Karpas-422 (cell line): Measurements from ENCODE around the gene TTYH3. TPM values are rescaled to one million over a fixed set of nuclear protein-coding genes. Genes with fewer than 3 reads are reported as not detected.
A peak's percentile ranks its signal among the peaks of the same experiment; 100 is the strongest.
"Not testable (repeated sequence)": the region's sequence is repeated elsewhere in the genome, so short reads cannot be mapped to it uniquely, and the experiment has no call there.

Source experiments
- DNase-seq: peaks from one replicate; pipeline ENCODE4 v3.0.0-alpha.2; 2015
- H2AFZ ChIP-seq: fragments of 200-600 bp; sonication (generic); 2 replicates; pipeline ENCODE4 v1.6.1; 2014; ENCODE audit warnings: antibody characterized with exemption, low read length, mixed read lengths
- H3K27ac ChIP-seq: fragments of 200-600 bp; sonication (generic); 2 replicates; pipeline ENCODE4 v1.5.1; 2014; ENCODE audit warnings: mild to moderate bottlenecking, low read length, moderate library complexity
- H3K27me3 ChIP-seq: fragments of 200-600 bp; sonication (generic); 2 replicates; pipeline ENCODE4 v1.6.1; 2014; ENCODE audit warnings: low read length, mixed read lengths
- H3K36me3 ChIP-seq: fragments of 200-600 bp; sonication (generic); 2 replicates; pipeline ENCODE4 v1.6.1; 2014; ENCODE audit warnings: low read length, mixed read lengths; ENCODE audit not compliant: insufficient read depth
- H3K4me1 ChIP-seq: fragments of 200-600 bp; sonication (generic); 2 replicates; pipeline ENCODE4 v1.6.1; 2014; ENCODE audit warnings: mild to moderate bottlenecking, low read length, mixed read lengths
- H3K4me2 ChIP-seq: fragments of 200-600 bp; sonication (generic); 2 replicates; pipeline ENCODE4 v1.6.1; 2014; ENCODE audit warnings: low read length, low read depth, mild to moderate bottlenecking; ENCODE audit not compliant: poor library complexity, severe bottlenecking
- H3K4me3 ChIP-seq: fragments of 200-600 bp; sonication (generic); 2 replicates; pipeline ENCODE4 v1.5.1; 2014; ENCODE audit warnings: mild to moderate bottlenecking, antibody characterized with exemption, low read length, mixed read lengths
- H3K79me2 ChIP-seq: fragments of 200-600 bp; sonication (generic); 2 replicates; pipeline ENCODE4 v1.6.1; 2014; ENCODE audit warnings: mild to moderate bottlenecking, low read length, mixed read lengths
- H3K9ac ChIP-seq: fragments of 200-600 bp; sonication (generic); 2 replicates; pipeline ENCODE4 v1.6.0; 2014; ENCODE audit warnings: low read length
- H3K9me2 ChIP-seq: fragments of 200-600 bp; sonication (generic), shearing (Covaris generic); replicated peaks from 2 replicates; pipeline ENCODE4 v1.6.0; 2014; ENCODE audit warnings: mild to moderate bottlenecking, low read length, moderate library complexity; ENCODE audit not compliant: insufficient read depth
- H3K9me3 ChIP-seq: fragments of 300-700, 200-600 bp; sonication (generic); 2 replicates; pipeline ENCODE4 v1.6.1; 2014; ENCODE audit warnings: low read length, mixed read lengths
- H4K20me1 ChIP-seq: fragments of 200-600 bp; sonication (generic); 2 replicates; pipeline ENCODE4 v1.6.1; 2014; ENCODE audit warnings: mild to moderate bottlenecking, antibody characterized with exemption, low read length, low read depth; ENCODE audit not compliant: insufficient read depth
- total RNA-seq: library from RNA; depleted of rRNA; stranded (reverse); fragments of >200 nt; shearing (Covaris generic); gene quantifications from 2 replicates; pipeline ENCODE4 v1.2.3, GENCODE V29; 2014; ENCODE audit warnings: low replicate concordance

Gene TTYH3
- total RNA-seq, 1 experiment from 2014 or later: 0.37 TPM

GRCh38 chr7:2665359-2665791 lies 33.6 kb downstream of the TTYH3 start:
- Histone ChIP-seq H4K20me1 (no peaks in the 10 kb centered on the region; the same call in 1 of the 2 replicates), H3K4me2 (no peak overlapping the region), H3K4me3 (no peak overlapping the region), H3K9ac (no peak overlapping the region), H3K27ac (no peak overlapping the region), H3K9me3 (no peaks in the 10 kb centered on the region), H2AFZ (no peak overlapping the region), H3K36me3 (no peaks in the 10 kb centered on the region), H3K27me3 (no peaks in the 10 kb centered on the region), H3K4me1 (no peaks in the 10 kb centered on the region), H3K79me2 (no peaks in the 10 kb centered on the region), H3K9me2 (no peaks in the 10 kb centered on the region)
- no peak for DNase-seq

GRCh38 chr7:2666155-2666554 lies 34.4 kb downstream of the TTYH3 start:
- Histone ChIP-seq H3K79me2 (no peaks in the 10 kb centered on the region), H3K9me2 (no peaks in the 10 kb centered on the region), H3K4me2 (no peak overlapping the region), H4K20me1 (no peaks in the 10 kb centered on the region; the same call in 1 of the 2 replicates), H3K36me3 (no peaks in the 10 kb centered on the region), H3K4me1 (no peaks in the 10 kb centered on the region), H3K9me3 (no peaks in the 10 kb centered on the region), H3K4me3 (no peak overlapping the region), H3K27ac (no peak overlapping the region), H3K9ac (no peak overlapping the region), H3K27me3 (no peaks in the 10 kb centered on the region), H2AFZ (no peak overlapping the region)
- DNase-seq: no peak

GRCh38 chr7:2666588-2667250 lies 34.9 kb downstream of the TTYH3 start:
- Histone ChIP-seq H3K9me3 (no peaks in the 10 kb centered on the region), H3K27ac (no peak overlapping the region), H3K9me2 (no peaks in the 10 kb centered on the region), H3K9ac (no peak overlapping the region), H3K27me3 (no peaks in the 10 kb centered on the region), H3K4me3 (no peak overlapping the region), H3K4me2 (no peak overlapping the region), H3K4me1 (no peaks in the 10 kb centered on the region), H2AFZ (no peak overlapping the region), H4K20me1 (no peaks in the 10 kb centered on the region; the same call in 1 of the 2 replicates), H3K79me2 (no peaks in the 10 kb centered on the region), H3K36me3 (no peaks in the 10 kb centered on the region)
- DNase-seq: no peak

GRCh38 chr7:2667843-2668242 lies 36.1 kb downstream of the TTYH3 start:
- Histone ChIP-seq H3K4me3 (no peak overlapping the region), H3K4me1 (no peaks in the 10 kb centered on the region), H2AFZ (no peak overlapping the region), H3K36me3 (no peaks in the 10 kb centered on the region), H4K20me1 (no peaks in the 10 kb centered on the region; the same call in 1 of the 2 replicates), H3K9me2 (no peaks in the 10 kb centered on the region), H3K9ac (no peak overlapping the region), H3K27me3 (no peaks in the 10 kb centered on the region), H3K79me2 (no peaks in the 10 kb centered on the region), H3K4me2 (no peak overlapping the region), H3K27ac (no peak overlapping the region), H3K9me3 (no peaks in the 10 kb centered on the region)
- DNase-seq: no peak

GRCh38 chr7:2668401-2668800 lies 36.6 kb downstream of the TTYH3 start:
- no peak overlapping the region for H3K27ac ChIP-seq
- H3K27me3 ChIP-seq: no peaks in the 10 kb centered on the region
- H3K9me3 ChIP-seq: no peaks in the 10 kb centered on the region
- no peak for DNase-seq
- no peaks in the 10 kb centered on the region for H3K4me1 ChIP-seq
- H3K9ac ChIP-seq: no peak overlapping the region
- no peaks in the 10 kb centered on the region for H3K36me3 ChIP-seq
- H3K79me2 ChIP-seq: no peaks in the 10 kb centered on the region
- no peaks in the 10 kb centered on the region for H3K9me2 ChIP-seq
- H4K20me1 ChIP-seq: no peaks in the 10 kb centered on the region; the same call in 1 of the 2 replicates
- no peak overlapping the region for H3K4me3 ChIP-seq
- H3K4me2 ChIP-seq: no peak overlapping the region
- no peak overlapping the region for H2AFZ ChIP-seq

- Histone ChIP-seq H3K79me2 (no peaks in the 10 kb centered on the region), H3K27me3 (no peaks in the 10 kb centered on the region), H3K4me3 (no peak overlapping the region), H3K9me3 (no peaks in the 10 kb centered on the region), H4K20me1 (no peaks in the 10 kb centered on the region), H3K9ac (no peak overlapping the region), H3K27ac (no peak overlapping the region), H3K36me3 (no peaks in the 10 kb centered on the region), H3K4me2 (no peak overlapping the region), H3K4me1 (no peaks in the 10 kb centered on the region), H2AFZ (no peak overlapping the region), H3K9me2 (no peaks in the 10 kb centered on the region)
- DNase-seq: no peak
These were observed 38.4 kb downstream of the TTYH3 start for GRCh38 chr7:2670171-2670570.

- H3K9me2 ChIP-seq: no peaks in the 10 kb centered on the region
- no peak overlapping the region for H3K4me3 ChIP-seq
- H3K4me1 ChIP-seq: no peaks in the 10 kb centered on the region
- no peaks in the 10 kb centered on the region for H3K27me3 ChIP-seq
- no peak overlapping the region for H3K27ac ChIP-seq
- DNase-seq: peak; percentile 86
- no peaks in the 10 kb centered on the region for H4K20me1 ChIP-seq
- no peak overlapping the region for H3K4me2 ChIP-seq
- no peaks in the 10 kb centered on the region for H3K79me2 ChIP-seq
- no peak overlapping the region for H3K9ac ChIP-seq
- H2AFZ ChIP-seq: no peak overlapping the region
- no peaks in the 10 kb centered on the region for H3K36me3 ChIP-seq
- H3K9me3 ChIP-seq: no peaks in the 10 kb centered on the region
These were observed 39.1 kb downstream of the TTYH3 start for GRCh38 chr7:2670720-2671391.

- H3K36me3 ChIP-seq, H3K4me3 ChIP-seq, H3K4me2 ChIP-seq, H3K9me2 ChIP-seq, H3K4me1 ChIP-seq, DNase-seq, H3K9ac ChIP-seq, H4K20me1 ChIP-seq, H2AFZ ChIP-seq, H3K27me3 ChIP-seq, H3K9me3 ChIP-seq, H3K79me2 ChIP-seq, H3K27ac ChIP-seq: not testable (repeated sequence)
These were observed 41.4 kb downstream of the TTYH3 start for GRCh38 chr7:2673214-2673613.
